Vagina (tissue), 2 donors: ENCODE results near the gene MAMDC2.

ENCODE experiments used
- CTCF ChIP-seq, 3 experiments: fragments of 450-650 bp in 2 of 3; fragments of 200-600 bp in 1 of 3; sonication (generic) in 1 of 3; IDR thresholded peaks; one replicate each; pipeline ENCODE4 v1.5.1; 2017 to 2019; ENCODE audit warnings: antibody characterized with exemption in 3 of 3, mild to moderate bottlenecking in 2 of 3, moderate library complexity in 2 of 3
- POLR2A ChIP-seq, 2 donors: fragments of 450-650 bp; IDR thresholded peaks; one replicate each; pipeline ENCODE4 v1.6.1; 2017; ENCODE audit warnings: antibody characterized with exemption in 2 of 2, mild to moderate bottlenecking in 2 of 2, moderate library complexity in 2 of 2

GRCh38 chr9:70091572-70091971 is 47.9 kb downstream of the MAMDC2 start:
- TF ChIP-seq CTCF (IDR thresholded peaks at IDR 0.05) = no peak
- no peak for TF ChIP-seq POLR2A (IDR thresholded peaks at IDR 0.05)
